Skeletal muscle cell (primary cell): ENCODE results near the gene NUDT4.
"Not testable (repeated sequence)": the region's sequence is repeated elsewhere in the genome, so short reads cannot be mapped to it uniquely, and the experiment has no call there.

Experiments used
- DNase-seq: peaks from one replicate; pipeline ENCODE4 v3.0.0-alpha.2; 2010; ENCODE audit warnings: low read depth
- H3K4me3 ChIP-seq: 2 replicates; pipeline ENCODE4 v1.5.1; 2011; ENCODE audit warnings: low read depth, mild to moderate bottlenecking, control low read depth, low read length, moderate library complexity

Gene NUDT4

DNA sequence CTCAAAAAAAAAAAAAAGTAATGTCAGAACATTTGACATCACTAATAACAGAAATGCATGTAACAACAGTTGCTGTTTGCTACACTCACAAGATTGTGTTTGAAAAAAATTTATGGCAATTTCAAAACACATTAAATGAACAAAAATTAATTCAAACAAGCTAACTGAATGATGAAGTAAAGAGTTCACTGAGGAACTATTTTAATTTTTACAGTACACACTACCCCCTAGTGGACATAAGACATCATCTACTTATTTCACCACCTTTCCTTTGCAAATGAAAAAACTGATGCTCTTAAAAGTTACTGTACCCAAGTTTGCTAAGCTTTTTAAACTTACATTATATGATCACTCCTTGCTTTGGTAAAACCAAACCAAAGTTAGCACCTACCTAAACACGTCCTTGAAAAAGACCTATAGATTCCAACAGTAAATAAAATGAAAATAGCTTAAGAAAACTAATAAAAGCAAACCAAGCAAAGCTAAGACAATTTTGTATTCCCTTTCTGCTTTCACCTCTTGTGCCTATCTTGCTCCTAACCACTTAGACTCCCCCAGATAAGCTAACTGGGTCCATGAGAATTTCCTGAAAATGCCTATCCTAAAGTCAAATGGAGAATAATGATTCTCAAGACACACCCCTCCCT lies 41.8 kb downstream of the NUDT4 start:
- DNase-seq: no peak
- H3K4me3 ChIP-seq: no peak overlapping the region

DNA sequence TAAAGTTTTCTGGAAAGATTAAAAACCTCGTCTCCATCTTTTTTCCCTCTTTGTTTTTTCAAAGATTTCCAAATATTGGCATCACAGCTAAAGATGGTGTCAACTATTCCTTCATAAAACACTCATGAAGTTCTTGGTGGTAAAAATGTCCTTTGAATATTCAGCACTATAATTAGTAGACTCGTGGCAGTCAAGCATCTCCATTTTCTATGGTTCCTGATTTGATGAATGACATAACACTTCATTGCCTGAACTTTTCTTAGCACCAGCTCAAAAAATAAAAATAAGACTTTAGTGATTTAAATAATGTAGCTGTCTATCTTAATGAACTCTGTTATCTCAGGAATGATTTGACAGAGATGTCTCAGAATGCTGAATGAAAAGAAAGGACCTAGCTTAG lies 44.3 kb downstream of the NUDT4 start:
- H3K4me3 ChIP-seq: no peak overlapping the region
- DNase-seq: no peak

DNA sequence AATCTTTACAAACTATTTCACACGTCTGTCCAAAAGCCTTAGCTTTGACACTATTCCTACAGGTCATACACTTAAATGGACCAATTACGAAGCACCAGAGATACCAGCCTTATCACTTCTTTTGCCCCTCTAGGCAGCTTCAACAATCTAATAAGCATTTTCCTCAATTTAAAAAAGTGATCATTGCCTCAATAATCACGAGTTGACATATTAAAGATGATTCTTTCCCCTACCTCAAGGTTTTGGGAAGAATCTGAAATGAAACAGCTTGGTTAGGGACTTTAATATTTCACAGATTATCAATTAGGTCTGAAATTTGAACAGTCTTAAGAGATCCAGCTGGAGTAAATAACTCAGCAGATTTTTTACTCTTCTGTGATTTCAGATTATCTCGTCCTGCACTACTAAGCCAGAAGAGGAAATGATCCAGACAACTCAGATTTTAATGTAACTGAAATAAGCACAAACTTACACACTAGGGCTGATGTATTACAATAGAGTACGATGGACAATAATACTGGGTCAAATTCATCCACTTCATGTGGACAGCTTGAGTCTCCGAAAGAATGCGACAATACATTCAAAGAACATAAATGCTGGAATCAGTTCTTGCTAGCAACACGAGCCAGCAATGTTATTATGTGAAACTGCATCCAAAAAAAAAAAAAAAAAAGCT lies 48.1 kb downstream of the NUDT4 start:
- H3K4me3 ChIP-seq: no peak overlapping the region
- no peak for DNase-seq

DNA sequence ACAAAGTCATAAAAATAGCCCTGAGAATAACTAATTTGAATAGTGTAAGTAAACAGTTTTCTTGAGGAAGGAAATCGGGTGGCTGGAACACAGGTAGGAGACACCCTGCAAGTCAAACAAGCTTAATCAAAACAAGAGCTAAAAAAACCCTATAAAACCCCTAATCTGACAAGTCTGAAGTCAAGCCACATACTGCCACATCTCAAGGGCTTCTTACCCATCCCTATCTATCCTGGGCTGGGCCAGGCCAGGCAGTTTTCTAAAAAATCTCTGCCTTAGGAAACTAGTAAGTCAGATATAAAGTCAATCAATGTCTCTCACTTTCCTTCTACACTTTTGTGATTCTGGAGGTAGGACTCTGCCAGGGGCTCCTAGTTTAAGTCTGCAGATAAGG lies 48.7 kb downstream of the NUDT4 start:
- no peak overlapping the region for H3K4me3 ChIP-seq
- no peak for DNase-seq

DNA sequence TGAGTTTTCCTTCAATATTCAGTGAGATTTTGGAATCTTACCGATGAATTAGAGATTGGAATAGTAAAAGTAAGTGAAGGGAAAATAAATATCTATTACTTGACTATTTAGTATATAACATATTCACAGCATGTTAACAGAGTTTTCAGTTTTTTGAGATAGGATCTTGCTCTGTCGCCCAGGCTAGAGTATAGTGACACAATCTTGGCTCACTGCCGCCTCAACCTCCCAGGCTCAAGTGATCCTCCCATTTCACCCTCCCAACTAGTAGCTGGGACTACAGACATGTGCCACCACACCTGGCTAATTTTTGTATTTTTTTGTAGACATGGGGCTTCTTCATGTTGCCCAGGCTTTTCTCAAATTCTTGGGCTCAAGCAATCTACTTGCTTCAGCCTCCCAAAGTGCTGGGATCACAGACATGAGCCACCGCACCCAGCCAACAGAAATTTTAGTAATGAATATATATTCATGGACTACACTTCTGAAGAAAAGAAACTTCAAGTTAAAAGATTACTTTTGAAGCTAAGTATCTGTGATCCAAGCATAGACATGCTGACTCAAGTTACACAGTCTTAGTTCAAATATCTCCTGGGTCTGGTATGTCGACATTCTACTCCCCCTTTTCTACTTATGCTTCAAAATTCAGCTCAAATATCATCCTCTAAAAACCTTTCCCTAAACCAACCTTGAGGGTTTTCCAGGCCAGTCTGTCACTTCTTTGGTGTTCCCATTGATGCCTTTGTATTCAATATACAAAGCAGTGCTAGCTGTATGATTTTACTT lies 50.2 kb downstream of the NUDT4 start:
- no peak overlapping the region for H3K4me3 ChIP-seq
- no peak for DNase-seq

DNA sequence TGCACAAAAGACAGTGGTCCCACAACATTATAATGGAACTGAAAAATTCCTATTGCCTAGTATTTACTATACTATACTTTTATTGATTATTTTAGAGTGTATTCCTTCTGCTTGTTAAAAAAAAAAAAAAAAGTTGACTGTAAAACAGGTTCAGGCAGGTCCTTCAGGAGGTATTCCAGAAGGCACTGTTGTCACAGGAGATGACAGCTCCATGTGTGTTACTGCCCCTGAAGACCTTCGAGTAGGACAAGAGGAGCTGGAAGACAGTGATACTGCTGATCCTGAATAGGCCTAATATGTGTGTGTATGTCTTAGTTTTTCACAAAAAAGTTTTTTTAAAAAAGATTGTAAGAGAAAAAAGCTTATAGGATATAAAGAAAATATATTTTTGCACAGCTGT lies 51.7 kb downstream of the NUDT4 start:
- no peak overlapping the region for H3K4me3 ChIP-seq
- no peak for DNase-seq

DNA sequence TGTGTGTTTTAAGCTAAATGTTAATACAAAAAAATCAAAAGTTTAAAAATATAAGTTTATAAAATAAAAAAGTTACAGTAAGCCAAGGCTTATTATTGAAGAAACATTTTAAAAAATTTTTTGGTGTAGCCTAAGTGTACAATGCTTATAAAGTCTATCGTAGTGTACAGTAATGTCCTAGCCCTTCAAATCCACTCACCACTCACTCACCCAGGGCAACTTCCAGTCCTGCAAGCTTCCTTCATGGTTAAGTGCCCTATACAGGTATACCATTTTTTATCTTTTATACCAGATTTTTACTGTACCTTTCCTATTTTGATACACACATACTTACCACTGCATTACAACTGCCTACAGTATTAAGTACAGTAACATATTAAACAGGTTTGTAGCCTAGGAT lies 52.1 kb downstream of the NUDT4 start:
- H3K4me3 ChIP-seq: no peak overlapping the region
- DNase-seq: no peak

DNA sequence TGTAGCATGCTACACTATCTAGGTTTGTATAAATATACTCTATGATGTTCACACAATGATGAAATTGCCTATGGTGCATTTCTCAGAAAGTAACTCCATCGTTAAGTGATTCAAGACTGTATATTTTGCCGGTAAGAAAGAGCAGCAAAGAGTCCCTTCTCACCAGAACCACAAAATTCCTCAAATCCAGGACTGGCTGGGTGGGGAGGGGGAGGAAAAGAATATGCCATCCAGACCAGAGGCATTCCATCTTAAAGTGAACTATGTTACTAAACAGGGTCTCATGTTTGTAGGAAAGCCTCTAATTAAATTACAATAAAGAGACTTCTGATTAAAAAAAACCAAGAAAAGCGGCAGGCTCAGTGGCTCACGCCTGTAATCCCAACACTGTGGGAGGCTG lies 52.6 kb downstream of the NUDT4 start:
- H3K4me3 ChIP-seq: no peak overlapping the region
- no peak for DNase-seq

DNA sequence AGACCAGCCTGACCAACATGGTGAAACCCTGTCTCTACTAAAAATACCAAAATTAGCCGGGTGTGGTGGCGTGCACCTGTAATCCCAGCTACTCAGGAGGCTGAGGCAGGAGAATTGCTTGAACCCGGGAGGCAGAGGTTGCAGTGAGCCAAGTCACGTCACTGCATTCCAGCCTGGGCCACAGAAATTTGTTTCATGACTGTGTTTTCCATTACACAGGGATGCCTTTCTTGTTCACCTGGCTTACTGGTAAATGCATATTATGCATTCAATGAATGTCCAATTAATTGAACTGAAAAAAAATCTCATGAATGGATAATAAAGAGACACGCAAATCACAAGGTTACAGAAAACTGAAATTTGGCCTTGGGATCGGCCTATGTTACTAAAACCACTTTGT lies 54.3 kb downstream of the NUDT4 start:
- not testable (repeated sequence) for DNase-seq, H3K4me3 ChIP-seq

DNA sequence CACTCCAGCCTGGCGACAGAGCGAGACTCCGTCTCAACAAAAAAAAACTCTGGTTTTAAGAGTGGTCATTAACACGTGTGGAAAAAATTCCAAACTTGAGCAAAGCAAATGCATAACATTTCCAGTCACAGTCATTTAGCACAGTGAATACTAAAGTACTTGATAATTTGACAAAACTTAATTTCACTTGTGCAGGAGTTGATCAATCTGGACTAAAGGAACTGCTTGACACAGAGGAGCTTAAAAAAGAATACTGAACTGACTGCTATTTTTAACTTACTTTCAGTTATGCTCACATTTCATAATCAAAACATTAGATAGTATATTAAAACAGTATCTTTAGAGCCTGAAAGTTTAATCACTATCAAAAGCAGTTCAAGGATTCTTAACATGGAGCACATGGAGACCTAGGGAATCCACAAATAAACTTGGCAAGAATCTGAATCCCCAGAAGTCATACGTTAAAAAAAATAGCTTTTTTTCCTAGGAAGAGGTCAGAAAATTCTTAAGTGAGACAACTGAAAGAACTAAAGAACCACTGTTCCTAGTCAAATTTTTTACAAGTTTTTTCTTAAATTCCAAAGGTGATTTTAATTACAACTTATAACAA lies 56.6 kb downstream of the NUDT4 start:
- no peak for DNase-seq
- H3K4me3 ChIP-seq: no peak overlapping the region

DNA sequence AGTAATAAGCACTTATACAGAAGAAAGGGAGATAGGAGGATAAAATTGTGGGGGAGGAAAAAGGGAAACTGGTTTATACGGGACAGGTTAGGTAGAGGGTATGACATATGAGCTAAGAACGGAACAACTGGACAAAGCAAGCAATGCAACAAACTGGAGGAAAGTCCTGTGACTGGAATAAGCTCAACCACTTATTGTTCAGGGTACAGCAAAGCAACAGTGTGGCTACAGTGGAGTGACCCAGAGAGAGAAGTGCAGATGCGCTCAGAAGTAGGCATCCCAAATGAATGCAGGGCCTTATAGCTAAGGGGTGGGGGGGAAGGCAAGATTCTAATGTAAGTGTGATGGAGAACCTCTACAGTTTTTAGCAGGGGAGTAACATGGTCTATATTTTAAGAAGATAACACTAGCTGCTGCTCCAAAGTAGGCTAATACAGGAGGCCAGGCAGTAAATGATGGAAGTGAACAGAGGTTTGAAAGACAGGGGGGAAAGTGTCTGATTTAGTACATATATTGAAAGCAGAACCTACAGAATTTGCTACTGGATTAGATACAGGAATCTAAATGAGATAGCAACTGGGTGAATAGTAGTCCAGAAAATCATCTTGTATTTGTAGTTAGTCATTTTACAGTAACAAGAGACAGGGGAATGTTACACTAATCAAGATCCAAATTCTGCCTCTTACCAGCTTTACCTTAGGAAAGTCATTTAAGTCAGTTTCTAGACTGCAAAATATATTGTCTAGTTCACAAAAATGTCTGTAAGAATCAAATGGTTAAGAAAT lies 60.7 kb downstream of the NUDT4 start:
- no peak overlapping the region for H3K4me3 ChIP-seq
- DNase-seq: no peak

DNA sequence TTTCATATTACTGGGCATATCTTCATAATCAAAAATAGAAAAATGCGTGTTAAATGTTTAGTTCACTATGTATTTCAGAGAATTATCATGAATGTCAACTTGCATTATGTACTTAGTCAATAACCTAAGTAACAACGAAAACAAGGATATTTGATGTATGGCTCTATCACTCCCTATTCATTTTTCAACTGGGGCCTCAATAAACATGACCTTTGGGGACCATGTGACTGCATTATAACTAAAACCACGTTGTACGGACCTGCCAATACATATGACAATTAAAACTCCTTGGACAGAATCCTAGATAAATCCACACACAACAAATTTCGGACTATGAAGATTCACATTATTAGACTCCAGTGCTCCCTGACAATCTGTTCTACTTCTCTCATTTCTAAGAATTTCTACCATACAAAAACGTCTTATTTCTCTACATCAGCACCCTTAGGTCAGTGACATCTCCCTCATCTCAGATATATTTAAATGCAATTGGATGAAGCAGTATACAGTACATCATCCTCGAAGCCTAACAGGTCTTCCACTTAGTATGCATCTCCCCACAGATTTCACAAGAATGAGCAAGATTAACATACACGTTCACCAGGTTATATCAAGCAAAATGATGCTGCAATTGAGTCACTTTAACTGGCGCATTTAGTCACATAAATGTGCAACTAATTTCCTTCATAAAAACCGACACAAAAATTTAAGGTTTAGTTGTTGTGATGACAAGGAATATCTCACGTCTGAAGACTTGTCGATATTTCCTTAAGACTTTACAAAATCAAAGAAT lies 62.5 kb downstream of the NUDT4 start:
- DNase-seq: no peak
- peak overlapping the region; percentile 85 for H3K4me3 ChIP-seq

DNA sequence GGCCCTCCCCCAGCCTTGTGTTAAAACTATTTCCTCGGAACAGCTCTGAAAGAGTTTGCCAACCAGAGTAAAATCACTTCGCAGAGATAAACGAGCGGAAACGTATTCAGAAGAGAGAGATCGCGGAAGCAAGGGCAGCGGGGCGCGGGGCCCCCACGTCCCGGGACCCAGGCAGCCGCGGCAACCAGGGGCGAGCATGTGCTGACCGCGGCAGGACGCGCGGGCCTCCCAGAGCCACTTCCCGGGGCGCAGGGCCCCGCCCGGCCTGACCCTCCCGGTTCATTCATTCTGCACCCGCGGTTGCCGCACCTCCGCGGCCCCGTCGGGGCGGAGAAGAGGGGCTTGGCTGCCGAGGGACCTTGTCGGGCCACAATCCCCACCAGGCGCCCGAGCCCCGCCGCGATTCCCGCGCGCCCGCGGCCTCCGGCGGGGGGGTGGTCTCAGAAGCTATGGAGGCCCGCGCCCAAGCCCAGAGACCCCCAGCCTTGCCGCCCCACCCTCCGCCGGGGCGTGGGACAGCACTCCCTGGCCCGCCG lies 63.4 kb downstream of the NUDT4 start:
- no peak for DNase-seq
- H3K4me3 ChIP-seq: peak overlapping the region; percentile 85

DNA sequence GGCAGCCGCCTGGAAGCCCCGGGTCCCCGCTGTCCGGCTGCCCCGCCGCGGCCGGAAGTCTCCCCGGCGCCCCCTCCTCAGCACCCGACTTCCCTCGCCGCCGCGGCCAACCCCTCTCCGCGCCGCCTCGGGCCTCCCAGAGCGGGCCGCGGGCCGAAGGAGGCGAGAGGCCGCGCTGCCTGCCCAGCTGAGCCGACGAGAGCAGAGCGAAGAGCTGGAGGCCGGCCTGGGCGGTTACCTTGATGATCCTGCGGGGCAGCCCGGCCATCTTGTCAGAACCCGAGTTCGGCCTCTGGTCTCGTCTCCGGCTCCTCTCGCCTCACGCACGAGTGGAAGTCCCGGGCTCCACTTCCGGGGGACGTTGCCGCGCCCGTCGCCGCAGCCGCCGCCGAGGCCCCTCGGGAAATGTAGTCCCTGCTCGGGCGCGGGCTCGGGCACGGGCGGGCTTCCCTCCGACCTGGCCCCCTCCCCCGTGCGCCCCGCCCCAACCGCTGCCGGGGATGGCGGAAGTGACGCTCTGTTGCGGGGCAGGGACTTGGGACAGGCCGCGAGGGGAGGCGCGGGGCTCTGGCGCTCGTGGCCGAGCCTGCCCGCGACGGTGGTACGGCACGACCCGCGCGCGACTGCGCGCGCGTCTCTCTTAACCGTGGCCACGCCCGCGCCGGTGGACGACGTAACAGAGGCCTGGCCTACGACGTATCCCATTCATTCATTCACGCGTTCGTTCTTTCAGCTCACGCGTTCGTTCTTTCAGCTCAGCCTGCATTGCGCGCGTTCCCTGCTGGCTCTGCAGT lies 64.1 kb downstream of the NUDT4 start, which contains the start of gene UBE2N:
Gene UBE2N (minus strand): TSS at position 331 of the 794 bp plus-strand sequence. CDS start 63 bp downstream, at position 268.
- DNase-seq: peak; percentile 90
- peak within 1 kb of the TSS; percentile 85 for H3K4me3 ChIP-seq

DNA sequence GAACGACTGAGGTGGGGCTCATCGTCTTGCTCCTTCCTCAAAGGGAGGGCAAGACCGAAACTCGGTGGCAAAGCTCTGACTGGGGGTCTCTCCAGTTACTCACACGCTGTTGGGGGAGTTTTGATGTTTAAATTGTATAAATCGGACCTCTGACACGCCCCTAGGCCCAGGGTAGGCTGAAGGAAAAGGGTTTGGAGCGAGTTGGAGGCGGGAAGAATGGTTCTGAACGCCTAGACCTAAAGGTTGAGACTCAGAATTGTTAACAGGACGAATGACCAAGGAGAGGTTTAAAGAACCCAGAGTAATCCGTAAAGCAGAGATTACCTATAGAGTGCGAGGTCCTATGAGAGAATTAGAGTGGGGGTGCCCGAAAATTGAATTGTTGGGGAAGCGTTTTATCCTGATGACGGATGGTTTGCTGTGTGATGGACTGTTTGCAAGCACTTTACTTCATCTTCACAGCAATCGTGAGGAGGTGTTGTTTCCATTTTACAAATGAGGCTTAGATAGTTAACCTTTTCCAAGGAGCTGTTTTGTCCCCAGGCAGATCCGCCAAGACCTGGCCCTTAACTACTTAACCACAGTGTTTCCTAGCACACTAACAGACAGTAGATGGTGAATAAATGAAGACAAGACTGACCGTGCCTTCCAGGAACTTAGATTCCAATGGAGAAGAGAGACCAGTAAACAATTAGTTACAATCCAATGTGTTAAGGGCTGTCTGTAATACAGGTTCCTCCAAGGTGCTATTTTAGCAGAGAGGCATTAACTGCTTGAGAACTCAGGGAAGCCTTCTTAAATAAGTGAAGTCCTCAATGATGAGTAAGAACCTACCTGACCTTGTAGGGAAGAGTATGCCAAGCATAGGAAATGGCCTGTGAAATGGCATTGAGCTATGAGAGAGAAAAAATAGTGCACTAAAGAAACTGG lies 65.0 kb downstream of the NUDT4 start:
- peak overlapping the region; percentile 85 for H3K4me3 ChIP-seq

DNA sequence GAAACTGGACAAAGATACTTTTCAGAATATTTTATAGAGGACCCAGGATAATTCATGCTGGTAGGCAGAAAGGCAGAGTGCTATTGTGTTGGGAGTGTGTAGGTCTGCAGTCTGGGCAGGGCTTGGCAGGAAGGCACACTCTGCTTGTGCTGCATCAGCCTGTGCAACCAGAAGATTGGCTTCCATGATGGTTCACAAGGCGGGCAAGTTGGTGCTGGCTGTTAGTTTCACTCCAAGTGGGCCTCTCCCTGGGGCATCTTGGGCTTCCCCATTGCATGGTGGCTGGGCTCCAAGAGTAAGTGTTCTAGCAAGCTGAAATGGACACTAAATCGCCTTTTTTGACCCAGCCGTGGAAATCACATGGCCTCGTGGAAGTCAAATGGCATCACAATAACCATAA lies 65.9 kb downstream of the NUDT4 start:
- no peak for DNase-seq
- no peak overlapping the region for H3K4me3 ChIP-seq

More for the DNA sequence above, 65.0 kb downstream of the NUDT4 start:
- no peak for DNase-seq
